ENCODE measurements around the gene CIB2. TPM values are rescaled to one million over a fixed set of nuclear protein-coding genes. Genes with fewer than 3 reads are reported as not detected.

The CIB2 gene
- total RNA-seq, 1 donor from 2014 or later, result 1.2 TPM

DNA sequence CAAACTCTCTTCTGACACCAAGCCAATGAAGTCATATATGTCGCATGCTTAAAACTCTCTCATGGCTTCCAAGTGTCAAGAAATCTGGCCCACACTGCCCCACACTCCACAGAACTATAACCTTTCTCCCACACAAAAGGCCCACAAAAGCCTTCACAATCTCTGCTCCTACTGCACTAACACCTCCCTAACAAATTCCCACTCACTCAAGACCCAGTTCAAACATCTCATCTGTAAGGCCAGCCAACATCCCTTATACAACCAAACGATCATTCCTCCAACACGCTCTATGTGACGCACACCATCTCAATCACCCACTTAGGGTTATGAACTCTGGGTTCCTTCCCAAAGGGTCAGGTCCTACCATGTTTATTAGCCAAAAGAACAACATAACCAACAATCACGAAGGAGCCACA lies 67.3 kb downstream of the CIB2 start:
- DNase-seq (ENCODE audit: low spot score), result no peak
- Mint-ChIP-seq H3K27ac (no peak overlapping the region), H3K4me3 (no peak overlapping the region), H3K4me1 (ENCODE audit: low read depth) (peaks cover 12% of the 10 kb centered on the region), H3K27me3 (ENCODE audit: insufficient read depth) (no peaks in the 10 kb centered on the region), H3K9me3 (no peaks in the 10 kb centered on the region), H3K36me3 (ENCODE audit: low read depth) (no peaks in the 10 kb centered on the region)
- intact Hi-C loops (cut with micrococcal nuclease), result loop anchor here (1.0 kb wide), 1 partner anchor 8 kb away; no protein-coding TSS in a partner anchor

DNA sequence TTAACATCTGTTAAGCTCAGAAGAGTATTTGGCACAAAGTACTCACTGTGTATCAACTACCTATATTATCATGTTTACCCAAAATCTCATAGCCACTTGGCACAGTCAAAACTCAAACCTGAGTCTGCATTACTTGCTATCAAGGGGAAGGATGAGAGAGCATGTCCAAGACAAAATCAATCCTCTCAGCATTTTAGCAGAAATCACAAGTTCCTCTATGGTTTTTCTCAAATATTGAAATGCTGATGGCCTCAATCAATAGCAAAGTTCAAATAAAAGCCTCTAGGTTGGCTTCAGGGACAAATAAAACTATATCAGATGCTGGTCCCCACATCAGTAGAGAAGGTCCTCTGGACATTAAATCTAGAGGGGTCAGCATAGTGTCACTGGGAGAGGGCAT lies 68.0 kb downstream of the CIB2 start:
- no peak for DNase-seq (ENCODE audit: low spot score)
- no peaks in the 10 kb centered on the region for H3K9me3 Mint-ChIP-seq
- H3K27ac Mint-ChIP-seq, result peak overlapping the region; percentile 46
- H3K27me3 Mint-ChIP-seq (ENCODE audit: insufficient read depth), result no peaks in the 10 kb centered on the region
- intact Hi-C loops (cut with micrococcal nuclease), result no loop called here
- H3K4me3 Mint-ChIP-seq, result peak overlapping the region; percentile 0
- H3K4me1 Mint-ChIP-seq (ENCODE audit: low read depth), result peaks cover 19% of the 10 kb centered on the region
- no peaks in the 10 kb centered on the region for H3K36me3 Mint-ChIP-seq (ENCODE audit: low read depth)

DNA sequence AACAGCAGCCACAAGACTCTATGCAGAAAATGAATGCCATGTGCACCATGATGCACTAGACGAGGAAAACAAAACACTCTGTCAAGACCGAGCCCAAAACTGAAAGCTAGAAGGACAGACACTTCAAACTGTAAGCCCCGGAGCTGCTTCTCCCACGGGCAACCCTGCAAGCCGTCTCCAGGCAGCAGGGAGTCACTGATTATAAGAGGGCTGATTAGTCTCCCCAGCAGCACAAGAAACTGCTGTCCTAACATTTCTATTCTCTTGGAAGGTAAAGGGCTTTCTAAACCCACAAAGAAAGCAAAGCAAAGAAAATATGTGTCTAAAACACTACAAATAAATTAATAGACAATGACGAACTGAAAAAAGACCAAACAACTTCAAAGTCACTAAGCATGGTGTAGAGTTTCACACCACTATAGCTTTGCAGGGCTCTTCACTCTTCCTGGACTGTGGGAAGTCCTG lies 69.2 kb downstream of the CIB2 start:
- intact Hi-C loops (cut with micrococcal nuclease), result loop anchor here (1.0 kb wide), 1 partner anchor 12 kb away; no protein-coding TSS in a partner anchor
- Mint-ChIP-seq H3K36me3 (ENCODE audit: low read depth) (no peaks in the 10 kb centered on the region), H3K27me3 (ENCODE audit: insufficient read depth) (no peaks in the 10 kb centered on the region), H3K4me1 (ENCODE audit: low read depth) (peaks cover 28% of the 10 kb centered on the region), H3K27ac (peak overlapping the region; percentile 93), H3K9me3 (no peaks in the 10 kb centered on the region), H3K4me3 (peak overlapping the region; percentile 76)
- peak; percentile 55 for DNase-seq (ENCODE audit: low spot score)

DNA sequence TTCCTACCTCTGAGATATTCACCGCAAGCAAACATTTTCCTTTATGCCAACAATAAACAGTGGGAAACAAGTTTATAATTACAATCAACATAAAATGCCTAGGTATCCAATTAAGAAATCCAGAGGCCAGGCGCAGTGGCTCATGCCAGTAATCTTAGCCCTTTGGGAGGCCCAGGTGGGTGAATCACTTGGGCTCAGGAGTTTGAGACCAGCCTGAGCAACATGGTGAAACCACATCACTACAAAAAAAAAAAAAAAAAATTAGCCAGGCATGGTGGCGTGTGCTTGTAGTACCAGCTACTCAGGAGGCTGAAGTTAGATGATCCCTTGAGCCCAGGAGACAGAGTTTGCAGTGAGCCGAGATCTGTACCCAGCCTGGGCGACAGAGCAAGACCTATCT lies 71.0 kb downstream of the CIB2 start:
- no peak for DNase-seq (ENCODE audit: low spot score)
- peaks cover 46% of the 10 kb centered on the region for H3K4me1 Mint-ChIP-seq (ENCODE audit: low read depth)
- no peaks in the 10 kb centered on the region for H3K9me3 Mint-ChIP-seq
- no peak overlapping the region for H3K4me3 Mint-ChIP-seq
- H3K27me3 Mint-ChIP-seq (ENCODE audit: insufficient read depth), result no peaks in the 10 kb centered on the region
- no peaks in the 10 kb centered on the region for H3K36me3 Mint-ChIP-seq (ENCODE audit: low read depth)
- peak overlapping the region; percentile 5 for H3K27ac Mint-ChIP-seq
- intact Hi-C loops (cut with micrococcal nuclease), result no loop called here

DNA sequence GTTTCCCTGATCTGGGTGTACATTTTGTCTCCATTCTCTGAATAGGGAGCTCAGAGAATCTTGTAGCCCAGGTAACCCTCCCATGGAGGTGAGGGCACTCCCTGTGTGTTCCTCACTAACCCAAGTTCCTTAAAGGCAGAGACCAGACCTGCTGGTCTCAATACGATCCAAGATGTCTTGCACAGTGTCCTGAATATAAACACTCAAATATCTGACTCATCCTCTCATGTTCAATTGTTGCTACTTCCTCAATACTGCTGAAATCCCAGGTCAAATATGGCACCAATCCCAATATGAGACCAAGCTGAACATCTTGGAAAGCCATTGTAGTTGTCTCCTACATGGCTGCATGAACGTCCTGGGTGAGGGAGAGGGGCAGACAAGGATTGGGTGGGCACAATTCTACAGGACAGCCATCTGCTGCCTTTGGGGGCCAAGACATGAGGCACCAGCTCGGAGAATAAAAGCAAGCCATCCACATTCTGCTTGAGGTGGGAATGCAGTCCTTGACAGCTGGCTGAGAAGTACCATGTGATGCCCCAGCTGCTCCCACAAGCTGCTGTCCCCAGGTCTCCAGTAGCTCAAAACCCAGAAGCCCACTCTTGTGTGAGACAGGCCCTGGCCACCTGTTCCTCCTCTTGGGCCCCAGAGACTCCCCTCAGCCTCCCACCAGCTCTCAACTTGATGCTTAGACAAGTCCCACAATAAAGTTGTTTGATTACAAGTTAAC lies 72.0 kb downstream of the CIB2 start:
- Mint-ChIP-seq H3K4me3 (no peak overlapping the region), H3K9me3 (no peaks in the 10 kb centered on the region), H3K36me3 (ENCODE audit: low read depth) (peaks cover 4% of the 10 kb centered on the region), H3K27me3 (ENCODE audit: insufficient read depth) (no peaks in the 10 kb centered on the region), H3K4me1 (ENCODE audit: low read depth) (peaks cover 54% of the 10 kb centered on the region), H3K27ac (peak overlapping the region; percentile 63)
- intact Hi-C loops (cut with micrococcal nuclease), result no loop called here
- DNase-seq (ENCODE audit: low spot score), result no peak

DNA sequence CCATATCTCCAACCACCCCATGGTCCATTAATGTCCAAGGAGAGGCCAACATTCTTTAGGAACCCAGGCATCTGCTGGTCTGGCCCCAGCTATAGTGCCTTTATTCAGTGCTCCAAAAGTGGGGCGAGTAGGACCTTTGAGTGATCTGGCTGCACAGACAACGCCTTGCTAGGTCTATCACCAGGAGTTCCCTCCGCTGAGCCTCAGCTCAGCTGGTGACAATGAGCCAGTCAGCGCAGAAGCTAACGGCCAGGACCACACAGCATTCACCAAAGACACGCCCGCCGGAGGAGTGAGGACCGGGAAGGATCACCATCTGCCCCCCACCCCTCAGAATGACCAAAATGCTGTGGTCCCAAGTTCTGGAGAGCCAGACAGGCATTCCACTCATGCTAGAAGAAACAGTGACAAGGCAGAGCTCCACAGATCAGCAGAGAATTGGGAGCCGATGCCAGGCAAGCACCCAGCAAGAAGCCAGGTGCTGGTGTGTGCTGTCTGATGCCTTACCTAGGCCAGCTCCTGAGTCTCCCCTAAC lies 72.8 kb downstream of the CIB2 start:
- intact Hi-C loops (cut with micrococcal nuclease), result no loop called here
- peak overlapping the region; percentile 63 for H3K27ac Mint-ChIP-seq

DNA sequence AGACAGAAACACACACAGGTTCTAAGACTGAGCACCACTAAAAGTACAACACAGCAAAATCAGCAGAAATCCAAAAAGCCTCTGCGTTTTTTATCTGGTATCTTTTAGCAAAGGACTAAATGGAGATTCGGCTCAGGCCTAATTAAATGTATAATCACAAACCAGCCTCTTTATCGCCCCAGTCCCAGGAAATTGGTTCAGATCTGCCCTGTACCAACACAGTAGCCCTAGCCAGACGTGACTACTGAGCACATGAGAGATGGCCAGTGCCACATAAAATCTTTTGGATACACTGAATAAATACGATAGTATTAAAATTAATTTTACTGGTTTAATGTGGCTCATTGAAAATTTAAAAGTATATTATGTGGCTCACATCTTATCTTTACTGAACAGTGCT lies 73.4 kb downstream of the CIB2 start:
- Mint-ChIP-seq H3K36me3 (ENCODE audit: low read depth) (peaks cover 17% of the 10 kb centered on the region), H3K4me3 (no peak overlapping the region), H3K27me3 (ENCODE audit: insufficient read depth) (no peaks in the 10 kb centered on the region), H3K9me3 (no peaks in the 10 kb centered on the region), H3K4me1 (ENCODE audit: low read depth) (peaks cover 69% of the 10 kb centered on the region), H3K27ac (peak overlapping the region; percentile 45)
- DNase-seq (ENCODE audit: low spot score), result no peak
- intact Hi-C loops (cut with micrococcal nuclease), result no loop called here

More for the DNA sequence above, 72.8 kb downstream of the CIB2 start:
- Mint-ChIP-seq H3K9me3 (no peaks in the 10 kb centered on the region), H3K4me1 (ENCODE audit: low read depth) (peaks cover 62% of the 10 kb centered on the region), H3K36me3 (ENCODE audit: low read depth) (peaks cover 10% of the 10 kb centered on the region), H3K4me3 (no peak overlapping the region), H3K27me3 (ENCODE audit: insufficient read depth) (no peaks in the 10 kb centered on the region)
- no peak for DNase-seq (ENCODE audit: low spot score)

DNA sequence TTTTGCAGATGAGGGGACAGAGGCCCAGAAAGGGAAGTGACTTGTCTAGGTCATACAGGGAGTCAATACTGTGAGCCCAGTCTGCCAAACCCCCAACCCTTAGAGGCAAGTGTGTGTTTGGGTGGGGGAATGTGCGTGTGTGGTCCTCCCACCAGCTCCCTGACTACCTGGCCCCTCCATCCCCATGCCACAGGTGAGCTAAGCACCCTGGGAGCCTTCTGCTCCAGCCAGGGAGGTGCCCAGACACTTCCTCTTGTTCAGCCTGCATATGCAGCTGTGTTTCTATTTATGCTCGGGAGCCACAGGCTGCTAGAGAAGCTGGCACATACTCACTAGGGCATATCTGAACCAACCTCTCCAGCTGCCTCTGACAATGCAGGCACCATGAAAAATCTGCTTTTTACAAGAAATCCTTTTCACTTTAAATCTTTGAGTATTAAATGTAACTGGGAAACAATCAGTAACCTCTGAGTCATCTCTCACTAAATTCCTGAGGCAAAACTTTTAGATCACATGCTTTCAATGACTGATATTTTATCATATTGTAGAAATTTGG lies 74.5 kb downstream of the CIB2 start:
- Mint-ChIP-seq H3K36me3 (ENCODE audit: low read depth) (peaks cover 20% of the 10 kb centered on the region), H3K9me3 (no peaks in the 10 kb centered on the region), H3K27ac (peak overlapping the region; percentile 78), H3K4me1 (ENCODE audit: low read depth) (peaks cover 79% of the 10 kb centered on the region), H3K4me3 (no peak overlapping the region), H3K27me3 (ENCODE audit: insufficient read depth) (no peaks in the 10 kb centered on the region)
- DNase-seq (ENCODE audit: low spot score), result no peak
- intact Hi-C loops (cut with micrococcal nuclease), result loop anchor here (1.0 kb wide), 1 partner anchor 8 kb away; no protein-coding TSS in a partner anchor

DNA sequence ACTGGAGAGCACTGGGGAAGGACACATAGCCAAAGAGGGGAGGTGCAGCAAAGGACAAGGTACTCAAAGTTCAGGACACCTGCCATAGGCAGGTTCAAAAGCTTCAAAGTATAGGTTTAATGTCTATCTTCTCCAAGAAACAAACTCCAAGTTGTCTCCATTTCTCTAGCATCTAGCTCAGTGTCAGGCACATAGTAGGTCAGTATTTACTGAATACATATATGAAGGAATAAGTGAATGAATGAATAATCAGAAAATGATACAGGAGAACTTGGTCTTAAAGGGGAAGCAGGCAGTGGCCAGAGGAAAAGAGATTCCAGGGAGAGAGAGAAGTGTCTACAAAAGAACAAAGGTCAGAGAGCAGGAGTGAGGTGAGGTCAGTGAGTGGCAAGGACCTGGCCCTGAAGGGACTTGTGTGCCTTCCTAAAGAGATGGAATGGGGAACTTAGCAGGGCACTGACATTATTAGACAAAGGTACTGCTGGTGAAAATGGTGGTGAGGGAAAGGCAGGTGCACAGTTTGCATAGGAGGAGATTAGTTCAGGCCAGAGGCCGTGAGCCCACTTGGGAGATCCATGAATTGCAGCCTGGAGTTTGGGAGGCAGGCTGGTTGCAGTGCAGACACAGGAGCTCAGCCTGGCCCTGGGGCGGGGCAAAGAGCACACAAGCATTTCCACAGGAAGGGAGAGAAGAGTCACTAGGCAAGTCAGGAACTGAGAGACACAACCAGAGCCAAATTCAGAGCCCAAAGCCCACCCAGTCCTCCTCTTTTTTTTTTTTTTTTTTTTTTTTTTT lies 75.1 kb downstream of the CIB2 start:
- Mint-ChIP-seq H3K27ac (peak overlapping the region; percentile 78), H3K36me3 (ENCODE audit: low read depth) (peaks cover 20% of the 10 kb centered on the region), H3K9me3 (no peaks in the 10 kb centered on the region), H3K27me3 (ENCODE audit: insufficient read depth) (no peaks in the 10 kb centered on the region), H3K4me1 (ENCODE audit: low read depth) (peaks cover 86% of the 10 kb centered on the region), H3K4me3 (peak overlapping the region; percentile 62)
- DNase-seq (ENCODE audit: low spot score), result no peak
- intact Hi-C loops (cut with micrococcal nuclease), result loop anchor here (1.0 kb wide), 1 partner anchor 8 kb away; no protein-coding TSS in a partner anchor

DNA sequence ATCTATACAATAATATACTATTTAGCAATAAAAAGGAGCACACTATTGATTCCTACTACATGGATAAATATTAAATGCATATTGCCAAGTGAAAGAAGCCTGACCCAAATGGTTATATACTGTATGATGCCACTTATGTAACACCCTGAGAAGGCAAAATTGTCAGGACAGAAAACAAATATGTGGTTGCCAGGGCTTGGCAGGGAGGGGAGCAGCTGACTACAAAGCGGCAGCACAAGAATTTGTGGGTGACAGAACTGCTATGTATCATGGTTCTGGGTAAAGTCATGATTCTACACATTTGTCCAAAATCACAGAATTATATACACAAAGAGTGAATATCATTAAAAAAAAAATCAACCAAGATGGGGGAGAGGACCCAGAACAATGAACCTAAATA lies 76.3 kb downstream of the CIB2 start:
- Mint-ChIP-seq H3K4me1 (ENCODE audit: low read depth) (peaks cover 95% of the 10 kb centered on the region), H3K4me3 (no peak overlapping the region), H3K9me3 (no peaks in the 10 kb centered on the region), H3K27me3 (ENCODE audit: insufficient read depth) (no peaks in the 10 kb centered on the region), H3K27ac (peak overlapping the region; percentile 78), H3K36me3 (ENCODE audit: low read depth) (peaks cover 21% of the 10 kb centered on the region)
- DNase-seq (ENCODE audit: low spot score), result no peak
- intact Hi-C loops (cut with micrococcal nuclease), result no loop called here
